Neural crest cell (in vitro differentiated cells): Measurements from ENCODE around the gene NR2C2. TPM values are rescaled to one million over a fixed set of nuclear protein-coding genes. Genes with fewer than 3 reads are reported as not detected.

ENCODE experiments used
- DNase-seq: peaks from one replicate; pipeline ENCODE4 v3.0.0; 2021; ENCODE audit warnings: low read depth, mixed read lengths, low spot score
- H3K27ac Mint-ChIP-seq: one replicate; pipeline ENCODE4 v1.8.0; 2021; ENCODE audit warnings: mild to moderate bottlenecking, mixed read lengths; ENCODE audit not compliant: unreplicated experiment
- H3K27me3 Mint-ChIP-seq: 2 replicates; pipeline ENCODE4 v1.8.0; 2021; ENCODE audit warnings: low read depth, mild to moderate bottlenecking, mixed read lengths
- H3K36me3 Mint-ChIP-seq: 2 replicates; pipeline ENCODE4 v1.8.0; 2021; ENCODE audit warnings: low read depth, mild to moderate bottlenecking, mixed read lengths
- H3K4me1 Mint-ChIP-seq: 2 replicates; pipeline ENCODE4 v1.8.0; 2021; ENCODE audit warnings: mixed read lengths
- H3K4me3 Mint-ChIP-seq: one replicate; pipeline ENCODE4 v1.8.0; 2021; ENCODE audit warnings: mild to moderate bottlenecking, mixed read lengths
- H3K9me3 Mint-ChIP-seq: 2 replicates; pipeline ENCODE4 v1.8.0; 2021; ENCODE audit warnings: mixed read lengths
- CTCF ChIP-seq: fragments of 200-600 bp; sonication (generic); conservative IDR thresholded peaks from 2 replicates; pipeline ENCODE4 v1.5.0; 2021; ENCODE audit warnings: antibody characterized with exemption, mild to moderate bottlenecking
- total RNA-seq: library from RNA; stranded (reverse); gene quantifications from 2 replicates; pipeline ENCODE4 v1.2.1, GENCODE V29; 2021

NR2C2 gene
- total RNA-seq, 1 donor from 2014 or later, result 34.4 TPM

GRCh38 chr3:14935592-14936345, 11.6 kb upstream of the NR2C2 start:
- Mint-ChIP-seq H3K27ac (no peak overlapping the region), H3K36me3 (no peaks in the 10 kb centered on the region), H3K4me3 (no peak overlapping the region), H3K27me3 (no peaks in the 10 kb centered on the region), H3K4me1 (peaks cover 6% of the 10 kb centered on the region), H3K9me3 (no peaks in the 10 kb centered on the region)
- no peak for TF ChIP-seq CTCF
- no peak for DNase-seq

- peaks cover 2% of the 10 kb centered on the region for H3K36me3 Mint-ChIP-seq
- DNase-seq, result no peak
Observed at GRCh38 chr3:14938954-14939353, 8.4 kb upstream of the NR2C2 start.

GRCh38 chr3:14941871-14942270, 5.5 kb upstream of the NR2C2 start:
- no peaks in the 10 kb centered on the region for H3K27me3 Mint-ChIP-seq

More at GRCh38 chr3:14938954-14939353, 8.4 kb upstream of the NR2C2 start:
- Mint-ChIP-seq H3K27ac (no peak overlapping the region), H3K4me3 (peak overlapping the region; percentile 57), H3K9me3 (no peaks in the 10 kb centered on the region), H3K4me1 (peaks cover 25% of the 10 kb centered on the region), H3K27me3 (no peaks in the 10 kb centered on the region)
- TF ChIP-seq CTCF, result no peak

GRCh38 chr3:14943042-14943441, 4.3 kb upstream of the NR2C2 start:
- Mint-ChIP-seq H3K4me3 (peak overlapping the region; percentile 35), H3K27ac (no peak overlapping the region)
- TF ChIP-seq CTCF, result no peak

More at GRCh38 chr3:14941871-14942270, 5.5 kb upstream of the NR2C2 start:
- Mint-ChIP-seq H3K27ac (no peak overlapping the region), H3K4me1 (peaks cover 35% of the 10 kb centered on the region), H3K9me3 (no peaks in the 10 kb centered on the region), H3K36me3 (peaks cover 3% of the 10 kb centered on the region), H3K4me3 (peak overlapping the region; percentile 62)
- TF ChIP-seq CTCF, result no peak
- DNase-seq, result no peak

GRCh38 chr3:14946236-14946635, 1.1 kb upstream of the NR2C2 start:
- H3K27ac Mint-ChIP-seq, result no peak overlapping the region
- TF ChIP-seq CTCF, result no peak
- peaks cover 49% of the 10 kb centered on the region for H3K4me1 Mint-ChIP-seq
- no peaks in the 10 kb centered on the region for H3K27me3 Mint-ChIP-seq
- peak overlapping the region; percentile 94 for H3K4me3 Mint-ChIP-seq
- no peaks in the 10 kb centered on the region for H3K9me3 Mint-ChIP-seq
- DNase-seq, result no peak
- peaks cover 3% of the 10 kb centered on the region for H3K36me3 Mint-ChIP-seq

More at GRCh38 chr3:14943042-14943441, 4.3 kb upstream of the NR2C2 start:
- Mint-ChIP-seq H3K4me1 (peaks cover 37% of the 10 kb centered on the region), H3K27me3 (no peaks in the 10 kb centered on the region), H3K9me3 (no peaks in the 10 kb centered on the region), H3K36me3 (peaks cover 3% of the 10 kb centered on the region)
- DNase-seq, result no peak
